Choroid plexus epithelial cell (primary cell): ENCODE data around the gene RRP12.

ENCODE experiments used
- DNase-seq: peaks from one replicate; pipeline ENCODE4 v3.0.0-alpha.2; 2010; ENCODE audit warnings: low read depth
- H3K4me3 ChIP-seq: 2 replicates; pipeline ENCODE4 v1.5.1; 2011; ENCODE audit warnings: low read depth, mild to moderate bottlenecking, control low read depth, low read length, moderate library complexity
- TF ChIP-seq, protein P1 (sequence below): conservative IDR thresholded peaks from 2 replicates; pipeline ENCODE4 v1.5.1; 2011; ENCODE audit warnings: low read depth, mild to moderate bottlenecking, control low read depth, inconsistent platforms, low read length, moderate library complexity

RRP12 gene

DNA sequence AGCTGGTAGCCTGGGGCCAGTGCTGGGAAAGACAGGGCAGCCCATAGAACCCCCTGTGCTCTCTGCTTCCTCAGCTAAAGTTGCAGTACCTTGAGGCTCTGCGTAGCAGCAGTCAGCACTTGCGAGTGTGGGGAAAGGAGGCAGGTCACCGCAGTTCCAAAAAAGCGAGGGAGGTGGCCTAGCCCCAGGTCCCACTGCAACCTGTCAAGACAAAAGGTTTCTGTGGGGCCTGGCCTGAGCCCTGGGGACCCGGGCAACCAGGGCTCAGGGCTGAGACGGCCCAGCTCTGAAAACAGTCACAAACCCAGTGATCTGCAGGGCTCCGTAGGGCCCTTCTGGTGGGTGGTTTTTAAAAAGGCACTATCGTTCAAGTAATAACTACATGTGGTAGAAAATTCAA lies 19.5 kb downstream of the RRP12 start:
- TF ChIP-seq, protein P1, sequence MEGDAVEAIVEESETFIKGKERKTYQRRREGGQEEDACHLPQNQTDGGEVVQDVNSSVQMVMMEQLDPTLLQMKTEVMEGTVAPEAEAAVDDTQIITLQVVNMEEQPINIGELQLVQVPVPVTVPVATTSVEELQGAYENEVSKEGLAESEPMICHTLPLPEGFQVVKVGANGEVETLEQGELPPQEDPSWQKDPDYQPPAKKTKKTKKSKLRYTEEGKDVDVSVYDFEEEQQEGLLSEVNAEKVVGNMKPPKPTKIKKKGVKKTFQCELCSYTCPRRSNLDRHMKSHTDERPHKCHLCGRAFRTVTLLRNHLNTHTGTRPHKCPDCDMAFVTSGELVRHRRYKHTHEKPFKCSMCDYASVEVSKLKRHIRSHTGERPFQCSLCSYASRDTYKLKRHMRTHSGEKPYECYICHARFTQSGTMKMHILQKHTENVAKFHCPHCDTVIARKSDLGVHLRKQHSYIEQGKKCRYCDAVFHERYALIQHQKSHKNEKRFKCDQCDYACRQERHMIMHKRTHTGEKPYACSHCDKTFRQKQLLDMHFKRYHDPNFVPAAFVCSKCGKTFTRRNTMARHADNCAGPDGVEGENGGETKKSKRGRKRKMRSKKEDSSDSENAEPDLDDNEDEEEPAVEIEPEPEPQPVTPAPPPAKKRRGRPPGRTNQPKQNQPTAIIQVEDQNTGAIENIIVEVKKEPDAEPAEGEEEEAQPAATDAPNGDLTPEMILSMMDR = no peak
- DNase-seq = no peak
- no peak overlapping the region for H3K4me3 ChIP-seq

DNA sequence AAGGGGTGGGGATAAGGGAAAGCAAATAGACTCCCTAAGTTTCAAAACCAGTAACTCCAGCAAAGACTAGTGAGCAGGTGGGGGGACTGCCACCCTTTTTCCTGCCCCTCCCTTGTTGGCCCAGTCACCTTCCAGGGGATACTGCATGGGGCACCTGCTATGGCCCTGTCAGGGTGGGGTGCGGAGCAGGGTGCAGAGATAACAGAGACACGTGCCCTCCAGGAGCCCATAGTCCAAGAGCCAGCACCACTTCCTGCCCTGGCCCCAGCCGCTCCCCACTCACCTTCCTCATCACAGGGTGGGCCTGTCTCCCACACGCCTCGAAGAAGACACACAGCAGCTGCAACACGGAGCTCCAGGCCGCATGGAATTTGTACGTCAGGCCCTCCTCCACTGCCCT lies 20.6 kb downstream of the RRP12 start:
- DNase-seq = no peak
- TF ChIP-seq, protein P1 = no peak
- H3K4me3 ChIP-seq = no peak overlapping the region

DNA sequence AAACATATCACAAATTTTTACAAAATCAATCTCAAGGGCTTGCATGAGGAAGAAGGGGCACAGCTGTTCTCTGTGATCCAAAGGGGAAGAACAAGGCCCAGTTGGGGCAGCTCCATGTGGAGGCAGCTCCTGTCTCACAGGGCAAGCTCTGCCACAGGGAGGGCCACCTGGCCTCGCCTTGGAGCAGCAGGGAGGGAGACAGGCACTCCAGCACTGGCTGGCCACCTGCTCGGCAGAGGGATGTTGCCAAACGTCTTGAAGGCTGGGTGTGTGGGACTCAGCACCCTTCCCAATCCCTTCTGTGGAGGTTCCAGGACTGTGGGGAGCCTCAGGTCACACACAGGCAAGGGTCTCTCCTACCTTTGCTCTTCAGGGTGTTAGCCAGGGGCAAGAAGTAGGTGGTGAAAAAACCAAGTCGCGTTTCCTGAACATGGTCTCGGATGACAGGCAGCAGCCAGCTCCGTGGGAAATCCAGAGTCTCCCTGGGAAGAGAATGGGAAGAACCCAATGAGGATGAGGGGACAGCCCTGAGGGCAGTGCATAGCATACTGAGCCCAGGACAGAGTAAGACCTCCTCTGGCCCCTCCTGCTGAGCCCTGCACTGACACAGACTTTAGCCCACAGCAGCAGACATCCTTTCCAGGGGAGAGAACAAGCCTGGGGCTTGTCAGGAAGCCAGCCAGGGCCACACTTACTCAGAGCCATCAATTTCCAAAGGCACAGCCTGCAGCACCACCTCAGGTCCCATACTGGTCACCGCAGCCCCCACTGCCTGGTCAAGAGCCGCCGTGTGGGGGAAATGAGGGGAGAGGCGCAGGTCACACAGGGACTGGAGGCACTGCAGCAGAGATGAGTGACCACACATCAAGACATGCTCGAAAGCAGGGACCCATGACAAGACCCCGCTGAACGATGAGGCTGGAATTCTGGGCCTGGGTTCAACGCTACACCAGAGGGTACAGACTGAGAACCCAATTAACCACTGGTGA lies 21.9 kb downstream of the RRP12 start:
- TF ChIP-seq, protein P1 = no peak
- H3K4me3 ChIP-seq = no peak overlapping the region
- DNase-seq = no peak

DNA sequence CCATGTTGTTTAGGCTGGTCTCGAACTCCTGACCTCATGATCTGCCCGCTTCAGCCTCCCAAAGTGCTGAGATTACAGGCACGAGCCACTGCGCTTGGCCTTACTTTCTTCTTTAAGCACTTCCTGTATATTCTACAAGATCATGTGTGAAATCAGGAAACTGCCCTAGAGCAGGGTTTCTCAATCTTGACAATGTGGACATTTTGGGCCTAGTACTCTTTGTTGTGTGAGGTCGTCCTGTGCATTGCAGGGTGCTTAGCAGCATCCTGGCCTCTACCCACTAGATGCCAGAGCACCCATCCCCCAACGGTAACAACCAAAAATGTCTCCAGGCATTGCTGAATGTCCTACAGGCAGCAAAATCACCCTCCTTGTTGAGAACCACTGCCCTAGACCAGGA lies 24.7 kb downstream of the RRP12 start:
- DNase-seq = peak; percentile 1
- TF ChIP-seq, protein P1 = no peak
- no peak overlapping the region for H3K4me3 ChIP-seq

DNA sequence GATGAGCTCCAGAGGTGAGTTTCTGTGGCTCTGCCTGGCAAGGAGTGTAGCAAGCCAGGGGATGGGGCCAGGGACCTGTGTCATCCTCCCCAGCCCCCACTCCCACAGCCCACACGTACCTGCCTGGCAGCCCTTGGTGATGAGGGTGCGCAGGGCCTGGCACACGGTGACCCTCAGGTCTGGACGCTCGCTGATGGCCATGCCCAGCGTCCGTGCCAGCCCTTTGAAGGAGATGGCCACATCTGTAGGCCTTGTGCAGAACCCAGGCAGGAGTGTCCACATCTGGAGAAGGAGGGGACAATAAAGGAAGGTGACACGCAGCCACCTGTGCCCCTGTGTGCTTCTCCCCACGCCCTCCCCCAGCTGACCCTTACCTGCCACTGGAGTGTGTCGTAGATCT lies 27.7 kb downstream of the RRP12 start:
- no peak for DNase-seq
- H3K4me3 ChIP-seq = no peak overlapping the region
- TF ChIP-seq, protein P1 = no peak

DNA sequence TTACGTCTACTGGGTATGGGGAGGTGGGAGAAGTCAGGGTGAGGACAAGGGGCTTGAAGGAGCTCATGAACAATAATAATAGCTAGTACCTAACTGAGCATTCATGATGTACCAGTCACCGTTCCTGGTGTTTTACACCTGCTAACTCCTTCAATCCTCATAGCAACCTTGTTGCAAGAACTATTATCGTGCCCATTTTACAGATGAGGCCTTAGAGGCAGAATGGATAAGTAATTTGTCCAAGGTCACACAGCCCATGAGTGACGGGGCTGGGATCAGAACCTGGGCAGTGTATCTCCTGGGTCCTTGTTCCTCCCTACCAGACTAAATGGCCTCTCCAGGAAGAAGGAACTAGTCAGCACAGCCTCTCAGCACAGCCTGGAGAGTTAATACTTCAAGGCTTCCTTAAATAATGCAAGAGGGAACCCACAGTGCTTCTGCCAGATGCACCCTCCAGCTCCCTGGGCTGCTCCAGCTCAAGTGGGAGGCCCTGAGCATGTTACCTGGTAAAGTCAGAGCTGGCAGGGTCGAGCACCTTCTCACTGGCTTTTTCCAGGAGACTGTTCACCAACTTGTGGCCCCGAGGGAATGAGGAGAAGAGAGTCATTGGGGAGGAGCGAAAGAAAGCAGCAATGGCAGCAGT lies 28.8 kb downstream of the RRP12 start:
- TF ChIP-seq, protein P1 = no peak
- H3K4me3 ChIP-seq = no peak overlapping the region
- no peak for DNase-seq

DNA sequence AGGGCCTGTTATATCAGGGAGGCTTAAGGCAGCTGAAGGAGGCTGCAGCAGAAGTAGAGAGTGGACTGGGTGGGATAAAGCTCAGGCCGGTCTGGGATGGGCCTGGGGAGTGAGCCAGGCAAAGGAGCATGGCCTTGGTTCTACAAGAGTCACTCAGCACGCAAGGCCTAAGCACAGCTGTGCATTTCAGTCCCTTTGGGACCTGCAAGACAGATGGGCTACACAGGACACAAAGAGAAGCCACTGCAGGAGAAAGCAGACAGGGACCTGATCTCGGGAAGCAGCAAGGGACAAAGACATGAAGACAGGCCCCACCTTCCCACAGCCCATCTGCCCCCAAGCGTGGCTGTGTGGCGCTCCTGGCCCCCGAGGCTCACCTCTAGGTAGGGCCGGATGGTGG lies 29.4 kb downstream of the RRP12 start:
- TF ChIP-seq, protein P1 = no peak
- H3K4me3 ChIP-seq = no peak overlapping the region
- no peak for DNase-seq
